OCI-M2 (cell line): ENCODE measurements around the gene RARA.
A peak's percentile ranks its signal among the peaks of the same experiment; 100 is the strongest.

Source experiments
- DNase-seq: peaks from one replicate; lab custom pipeline; 2025; ENCODE audit not compliant: unreplicated experiment; lab: John Stamatoyannopoulos, UW

Gene RARA

DNA sequence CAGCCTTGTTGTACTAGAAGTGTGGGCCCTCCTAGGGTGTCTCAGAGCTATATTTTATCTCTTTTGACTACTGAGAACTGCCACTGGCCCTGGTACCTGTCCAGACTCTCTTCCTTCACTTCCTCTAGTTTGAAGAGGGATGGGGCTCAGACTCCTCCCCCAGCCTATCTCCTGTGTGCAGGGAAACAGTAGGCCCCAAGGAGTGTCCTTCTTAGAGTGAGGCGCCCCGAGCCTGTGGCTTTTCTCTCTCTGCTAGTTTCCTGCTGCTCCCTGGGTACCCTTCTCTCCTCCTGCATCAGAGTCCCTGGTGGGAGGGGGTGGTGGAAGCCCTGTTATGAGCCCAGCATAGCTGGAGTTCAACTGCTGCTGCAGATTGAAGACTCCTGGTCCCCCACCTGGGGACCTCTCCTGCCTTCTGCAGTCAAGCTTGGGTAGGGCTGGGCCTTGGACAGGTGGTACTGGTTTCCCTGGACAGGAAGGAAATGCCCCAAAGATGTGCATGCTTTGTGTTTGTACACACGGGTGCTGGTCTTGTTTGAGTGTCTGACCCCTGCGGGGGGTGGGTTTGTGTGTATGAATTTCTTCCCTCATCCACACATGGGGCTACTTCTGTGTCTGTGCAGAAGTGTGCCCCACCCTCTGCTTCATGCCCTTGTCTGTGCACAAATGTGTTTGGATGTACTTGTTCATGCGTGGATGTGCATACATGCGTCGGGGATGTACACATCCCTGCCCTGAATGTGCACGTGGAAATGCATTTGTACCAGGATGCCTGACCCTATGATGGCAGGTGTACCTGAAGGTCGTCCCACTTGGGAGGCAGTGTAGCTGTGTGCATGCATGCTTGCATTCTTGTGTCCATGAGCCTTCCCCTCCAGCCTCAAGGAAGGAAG lies 6.9 kb downstream of the RARA start:
- DNase-seq: no peak

DNA sequence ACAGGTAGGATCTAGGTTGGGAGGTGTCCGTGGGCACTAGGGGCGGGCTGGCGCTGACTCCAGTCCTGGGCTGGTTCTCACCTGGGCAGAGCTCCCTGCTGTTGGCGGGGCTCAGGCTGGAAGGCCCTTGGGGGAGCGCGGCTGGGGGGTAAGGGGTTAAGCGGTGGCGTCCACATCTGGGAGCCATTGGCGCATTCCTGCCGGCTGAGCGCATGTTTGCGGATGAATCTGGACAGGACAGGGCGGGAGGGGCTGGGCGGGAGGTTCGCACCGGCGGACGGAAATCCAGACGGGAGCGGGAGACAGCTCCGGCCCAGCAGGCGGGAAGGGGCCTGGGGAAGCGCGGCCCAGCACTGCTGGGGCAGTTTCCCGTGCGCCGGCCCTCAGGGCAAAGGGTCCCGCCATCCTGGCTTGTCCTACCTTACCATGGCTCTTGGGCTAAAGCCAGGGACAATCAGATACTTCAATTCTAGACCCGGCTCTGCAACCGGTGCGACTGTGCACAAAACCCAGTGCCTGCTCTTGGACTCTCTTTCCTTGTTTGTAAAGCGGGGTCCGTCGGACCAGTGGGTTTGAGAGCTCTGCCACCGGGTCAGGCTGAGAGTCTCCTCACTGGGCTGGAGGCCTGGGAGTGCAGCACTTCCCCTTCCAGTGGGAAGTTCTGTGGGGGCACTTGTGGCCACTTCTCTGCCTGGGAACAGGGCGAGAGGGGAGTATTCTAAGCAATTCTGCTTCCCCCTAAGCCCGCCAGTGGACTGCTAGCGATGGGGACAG lies 7.8 kb downstream of the RARA start:
- DNase-seq: no peak

DNA sequence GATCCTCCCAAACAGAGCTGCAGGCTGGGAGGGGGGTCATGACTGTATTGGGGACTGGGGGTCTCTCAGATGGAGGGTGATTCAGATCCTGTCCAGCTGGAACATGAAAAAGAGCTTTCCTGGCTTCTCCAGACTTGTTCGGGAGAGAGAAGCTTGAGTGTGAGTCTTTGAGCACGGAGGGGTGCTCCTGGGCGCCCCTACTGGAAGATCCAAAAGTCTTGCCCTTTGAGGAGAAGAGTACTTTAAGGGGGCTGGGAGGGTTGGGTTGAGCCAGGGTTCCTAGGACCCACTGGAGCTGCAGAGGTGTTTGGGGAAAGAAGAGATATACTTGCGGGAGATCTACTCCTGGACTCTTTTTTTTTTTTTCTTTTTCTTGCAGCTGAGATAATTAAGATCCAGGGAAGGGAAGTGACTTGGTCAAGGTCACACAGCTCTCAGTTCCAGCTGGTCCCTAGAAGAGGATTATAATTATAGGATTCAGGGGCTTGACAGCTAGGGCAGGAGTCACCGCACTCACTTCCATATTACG lies 8.4 kb downstream of the RARA start:
- no peak for DNase-seq

DNA sequence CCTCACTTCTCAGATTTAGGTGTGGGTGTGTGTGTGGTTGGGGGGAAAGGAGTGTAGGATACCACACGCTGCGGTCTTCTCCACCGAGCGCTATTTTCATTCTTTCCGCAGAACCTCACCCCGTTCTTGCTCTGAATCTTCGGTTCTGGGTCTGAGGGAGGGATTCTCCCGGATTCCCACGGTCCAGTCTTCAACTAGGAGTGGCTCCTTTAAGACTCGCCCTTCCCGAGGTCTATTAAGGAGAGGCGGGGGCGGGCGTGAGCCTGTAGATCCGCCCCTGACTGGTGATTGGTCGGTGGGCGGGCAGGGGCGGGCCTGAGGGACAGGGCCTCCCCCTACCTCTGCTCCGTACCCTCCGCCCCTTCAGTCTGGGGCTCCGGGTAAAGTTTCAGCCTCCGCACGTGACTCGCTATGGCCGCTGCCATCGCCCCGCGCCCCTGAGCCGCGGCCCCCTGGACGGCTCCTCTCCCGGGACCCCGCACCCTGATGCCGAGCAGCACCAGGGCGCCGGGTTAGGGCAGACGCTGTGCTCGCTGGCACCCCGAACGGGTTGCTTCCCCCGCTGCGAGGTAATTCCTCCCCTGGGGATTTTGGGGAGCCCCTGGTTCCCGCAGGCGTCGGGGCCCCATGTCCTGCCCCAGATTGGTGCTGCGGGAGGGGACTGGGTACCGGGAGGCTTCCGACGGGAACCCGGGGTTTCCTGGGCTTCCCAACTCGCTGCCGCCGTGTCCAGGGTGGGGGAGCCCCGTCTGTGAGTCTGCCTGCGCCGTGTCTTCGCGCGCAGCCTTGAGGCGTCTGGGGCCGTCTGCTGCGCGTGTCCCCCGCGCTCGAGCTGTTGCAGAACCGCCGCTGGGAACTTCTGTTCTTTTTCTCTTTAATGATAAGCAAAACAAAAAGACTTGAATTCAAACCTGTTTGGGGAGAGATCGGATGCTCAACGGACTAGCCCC lies 9.2 kb downstream of the RARA start:
- DNase-seq: peak; percentile 67

DNA sequence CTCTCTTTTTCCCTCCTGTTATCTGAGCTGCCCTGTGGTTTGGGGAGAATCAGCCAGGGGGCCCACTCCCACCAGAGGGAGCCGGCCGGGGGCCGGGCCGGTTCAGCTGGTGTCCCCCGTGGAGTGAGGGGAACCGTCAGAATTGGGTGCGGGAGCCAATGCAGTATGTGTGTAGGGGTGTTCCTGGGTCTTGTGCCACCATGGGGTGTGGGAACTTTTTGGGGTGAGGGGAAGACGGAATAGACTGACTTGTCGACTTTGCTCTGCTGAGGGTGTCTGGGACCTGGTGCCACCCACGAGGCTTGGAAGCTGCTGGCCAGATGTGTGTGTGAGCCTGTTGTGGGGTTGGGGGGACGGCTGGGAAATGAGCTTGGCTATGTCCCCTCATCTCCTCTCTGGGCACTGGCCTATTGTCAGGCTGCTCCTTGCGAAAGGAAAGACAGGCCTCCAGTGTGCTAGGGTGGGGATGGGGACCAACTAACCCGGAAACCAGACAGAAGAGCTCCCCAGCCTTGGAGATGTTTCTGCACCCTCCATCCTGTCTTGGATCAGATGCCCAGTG lies 9.9 kb downstream of the RARA start:
- no peak for DNase-seq

DNA sequence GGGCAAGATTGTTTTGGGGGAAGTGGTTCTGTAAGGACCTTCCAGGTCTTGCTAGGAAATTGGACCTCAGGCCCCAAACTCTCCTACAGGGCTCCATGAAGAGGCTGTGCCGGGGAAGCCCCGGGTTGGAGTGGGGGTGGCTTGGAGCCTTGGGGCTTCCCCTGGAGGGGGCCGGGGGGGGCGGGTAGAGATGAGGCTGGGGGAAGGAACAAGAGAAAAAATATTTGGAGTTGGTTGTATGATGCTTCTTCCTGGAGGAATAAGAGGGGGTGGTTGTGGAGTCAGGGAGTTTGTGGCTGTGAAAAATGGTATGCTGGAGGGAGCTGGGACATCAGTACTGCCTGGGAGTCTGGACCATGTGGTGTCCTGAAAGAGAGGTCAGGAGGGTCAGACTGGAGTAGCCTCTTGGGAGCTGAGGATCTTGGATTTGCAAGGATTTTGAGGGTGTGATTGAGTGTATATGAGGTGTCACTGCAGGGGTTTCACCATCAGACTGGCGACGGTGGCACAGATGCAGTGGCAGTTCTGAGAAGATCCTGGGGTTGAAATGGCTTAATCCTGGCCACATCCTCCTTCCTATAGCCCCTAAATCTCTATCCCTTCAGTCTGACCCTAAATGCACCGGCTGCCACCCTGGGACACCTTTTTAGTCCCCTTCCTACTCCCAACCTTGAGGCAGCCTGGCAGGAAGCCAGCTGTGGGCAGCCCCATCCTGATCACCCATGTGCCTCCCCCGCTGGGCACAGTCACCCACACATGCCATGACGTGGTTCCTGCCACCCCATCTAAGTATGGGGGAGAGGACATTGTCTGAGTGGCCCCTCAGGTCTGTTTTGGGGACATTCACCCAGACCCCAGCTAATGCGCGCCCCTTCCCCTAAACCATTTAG lies 10.9 kb downstream of the RARA start:
- DNase-seq: no peak

DNA sequence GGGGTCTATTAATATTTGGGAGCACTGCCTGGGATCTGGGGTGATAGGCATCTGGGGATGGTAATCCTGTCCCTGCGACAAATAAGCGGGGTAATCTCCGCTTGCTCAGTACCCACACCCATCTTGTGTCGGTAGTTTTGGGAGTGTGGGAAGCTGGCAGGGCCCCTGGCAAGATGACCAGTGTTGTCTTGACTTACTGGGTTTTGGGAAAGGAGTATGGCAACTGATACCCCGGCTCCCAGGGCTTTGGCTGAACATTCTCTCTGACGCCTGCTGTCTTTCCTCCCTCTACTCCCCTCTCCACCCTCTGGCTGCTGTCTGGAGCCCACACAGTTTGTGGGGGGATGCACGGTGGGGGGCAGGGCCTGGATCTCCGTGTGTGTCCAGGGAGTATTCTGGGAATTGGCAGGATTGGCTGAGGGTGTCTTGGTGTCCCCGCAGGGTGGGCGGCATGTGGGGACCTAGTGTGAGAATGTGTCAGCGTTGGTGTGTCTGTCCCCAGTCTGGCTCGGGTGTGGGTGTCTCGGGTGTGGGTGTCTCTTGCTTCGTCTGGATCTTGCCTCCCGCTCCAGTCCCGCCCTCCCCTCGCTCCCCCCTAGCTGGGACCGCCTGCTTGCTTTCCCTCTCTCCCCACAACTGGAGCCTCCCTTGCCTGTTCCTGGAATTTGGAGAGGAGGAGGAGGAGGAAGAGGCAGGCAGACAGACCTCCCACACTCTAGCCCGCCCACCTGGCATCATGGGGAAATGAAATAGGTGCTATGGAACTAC lies 12.0 kb downstream of the RARA start:
- no peak for DNase-seq

DNA sequence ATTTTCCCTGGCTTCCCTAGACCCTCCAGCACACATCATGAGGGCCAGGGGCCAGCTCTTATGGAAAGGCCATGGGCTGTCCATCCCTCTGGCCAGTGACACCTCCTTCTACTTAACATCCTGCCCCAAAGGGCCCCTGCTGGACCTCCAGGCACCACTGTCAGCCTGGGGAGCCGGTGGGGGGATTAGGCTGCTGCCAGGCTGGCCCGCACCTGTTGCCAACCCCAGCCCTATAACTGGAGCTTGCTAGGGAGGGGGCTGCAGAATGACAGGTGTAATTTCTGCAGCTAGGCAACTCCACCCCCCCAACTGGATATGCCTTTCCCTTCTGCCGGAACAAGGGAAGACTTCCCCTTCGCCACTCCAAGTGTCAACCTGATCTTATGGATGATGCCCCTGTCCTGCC lies 12.5 kb downstream of the RARA start:
- DNase-seq: no peak

DNA sequence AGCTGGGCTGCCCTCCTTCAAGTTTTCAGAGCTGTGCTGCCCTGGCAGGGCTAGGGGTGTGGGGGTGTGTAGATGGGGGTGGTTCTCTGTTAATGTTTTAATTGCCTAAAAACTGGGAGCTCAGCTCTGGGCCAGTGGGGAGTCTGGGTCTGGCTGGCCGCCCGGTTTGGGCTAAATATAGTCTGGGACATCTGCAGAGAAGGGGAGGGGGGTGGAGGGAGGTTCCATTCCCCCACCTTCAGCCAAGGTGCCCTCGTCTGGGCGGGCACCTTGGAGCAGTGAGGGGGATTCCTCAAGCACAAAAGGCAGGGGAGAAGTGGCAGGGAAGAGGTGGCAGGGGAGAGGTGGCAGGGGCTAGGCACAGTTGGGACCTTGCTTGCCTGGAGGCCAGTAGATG lies 13.0 kb downstream of the RARA start:
- DNase-seq: no peak

DNA sequence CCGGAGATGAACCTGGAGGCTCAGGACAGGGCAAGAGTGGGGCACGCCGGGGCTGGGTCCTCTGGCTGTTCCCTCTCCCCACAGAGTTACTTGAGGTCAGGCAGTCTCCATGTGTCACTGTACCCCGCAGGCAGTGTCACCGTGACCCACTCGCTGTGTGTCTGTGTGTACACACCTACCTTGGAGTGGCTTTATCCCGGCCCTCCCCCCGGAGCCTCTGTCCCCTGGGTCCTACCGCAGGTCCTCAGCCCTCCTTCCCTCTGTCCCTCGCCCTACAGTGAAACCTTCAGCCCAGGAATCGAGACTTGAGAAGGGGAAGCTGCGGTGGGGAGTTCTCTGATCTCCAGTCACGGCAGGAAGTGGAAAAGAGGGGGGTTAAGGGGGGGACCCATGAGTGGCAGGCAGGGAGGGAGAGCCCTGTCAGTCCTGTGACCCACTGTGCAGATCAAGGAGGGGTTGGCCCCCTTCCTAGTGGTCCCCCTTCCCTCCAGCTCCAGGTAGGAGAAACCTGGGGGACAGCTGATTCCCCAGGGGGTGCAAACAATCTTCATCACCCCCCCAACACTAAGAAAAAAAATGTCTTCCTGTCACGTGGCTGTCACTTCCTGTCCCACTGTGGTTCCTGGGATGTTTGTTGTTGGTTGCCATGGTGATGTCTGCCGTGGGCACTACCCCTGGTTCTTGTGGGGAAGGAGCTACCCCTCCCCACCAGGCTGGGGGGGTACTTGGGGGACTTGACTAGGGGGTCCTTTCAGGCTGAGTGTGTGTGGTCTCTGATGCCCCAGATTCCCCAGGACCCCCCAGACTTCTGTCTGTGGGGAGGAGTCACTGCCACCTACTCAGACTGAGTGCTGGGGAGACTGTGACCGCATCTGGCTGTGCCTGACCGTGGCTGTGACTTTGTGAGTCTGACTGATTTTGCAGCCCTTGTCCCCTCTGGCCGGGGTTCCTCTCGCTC lies 13.7 kb downstream of the RARA start:
- no peak for DNase-seq

DNA sequence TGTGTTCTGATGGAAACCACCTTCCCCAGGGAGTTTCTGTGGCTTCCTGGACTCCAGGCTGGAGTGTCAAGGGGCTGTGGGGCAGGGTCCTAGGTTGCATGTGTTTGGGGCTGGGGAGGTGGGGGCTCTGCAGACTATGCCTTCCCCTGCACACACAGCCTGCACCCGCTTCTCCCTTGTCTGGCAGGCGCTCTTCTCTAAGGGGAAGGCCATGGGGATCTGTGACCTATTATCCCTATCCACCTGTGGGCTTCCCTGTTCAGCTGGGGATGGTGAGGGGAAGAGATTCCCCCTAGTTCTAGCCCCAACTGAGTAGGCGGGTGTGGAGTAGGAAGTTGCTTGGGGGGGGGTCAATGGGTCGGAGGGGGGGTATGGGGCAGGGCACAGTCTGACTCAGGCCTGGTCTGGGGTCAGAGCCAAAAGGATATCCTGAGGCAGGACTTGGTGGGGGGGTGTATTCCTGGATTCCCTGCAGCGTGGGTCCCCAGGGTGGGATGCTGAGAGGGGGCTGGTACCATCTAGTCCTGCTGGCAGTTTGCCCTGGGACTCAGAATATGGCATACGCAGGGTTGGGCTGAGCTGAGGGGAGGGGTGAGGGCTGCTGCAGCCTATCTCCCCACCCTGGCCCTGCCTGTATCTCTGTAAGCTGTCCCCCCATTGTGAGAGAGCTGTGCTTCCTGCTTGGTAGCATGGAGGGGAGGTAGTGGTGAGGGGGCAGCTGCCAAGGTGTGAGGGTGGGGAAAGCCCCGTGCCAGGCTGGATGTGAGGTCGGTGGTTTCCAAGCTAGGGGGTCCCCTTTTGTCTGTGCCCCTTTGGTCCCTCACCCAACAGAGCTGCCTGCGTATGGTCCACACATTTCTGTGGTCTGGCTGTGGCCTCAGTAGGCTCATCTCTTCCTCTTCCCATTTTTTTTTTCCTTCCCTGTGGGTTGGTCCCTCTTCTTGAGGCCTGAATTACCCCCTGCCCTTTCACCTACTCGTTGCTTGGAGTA lies 14.7 kb downstream of the RARA start:
- DNase-seq: no peak

DNA sequence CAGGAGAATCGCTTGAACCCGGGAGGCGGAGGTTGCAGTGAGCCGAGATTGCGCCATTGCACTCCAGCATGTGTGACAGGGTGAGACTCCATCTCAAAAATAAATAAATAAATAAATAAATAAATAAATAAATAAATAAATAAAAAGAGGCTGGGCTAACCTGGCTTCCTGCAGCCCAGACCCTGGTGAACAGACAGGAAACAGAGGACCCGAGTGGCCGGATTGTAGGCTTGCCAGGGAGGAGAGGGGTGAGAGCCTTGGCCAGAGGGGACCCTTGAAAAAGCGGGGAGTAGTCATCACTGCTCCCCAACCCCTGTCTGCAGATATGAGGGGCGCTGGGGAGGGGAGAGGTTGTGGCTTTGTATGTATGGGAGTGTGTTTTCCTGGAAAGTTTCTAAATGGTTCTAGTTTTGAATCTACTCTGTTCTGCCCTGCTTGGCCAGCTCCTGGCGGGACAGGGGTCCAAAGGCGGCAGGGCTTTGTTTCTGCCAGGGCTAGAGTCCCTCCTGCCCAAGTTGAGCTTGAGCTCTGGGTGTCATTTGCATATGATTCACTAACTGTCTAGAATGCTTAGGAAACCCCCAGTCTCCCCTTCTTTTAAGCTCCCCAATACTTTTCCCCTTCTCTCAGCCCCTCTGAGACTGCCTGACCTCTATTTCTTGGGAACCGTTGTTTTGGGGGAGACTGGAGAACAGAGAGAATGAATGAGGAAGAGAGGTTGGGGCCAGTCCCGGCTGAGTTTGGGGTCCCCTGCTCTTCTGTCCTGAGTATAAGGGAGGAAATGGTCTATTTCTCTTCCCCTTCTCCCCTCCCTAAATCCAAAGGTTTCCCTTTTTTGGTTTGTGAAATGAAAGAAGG lies 16.4 kb downstream of the RARA start:
- DNase-seq: no peak

DNA sequence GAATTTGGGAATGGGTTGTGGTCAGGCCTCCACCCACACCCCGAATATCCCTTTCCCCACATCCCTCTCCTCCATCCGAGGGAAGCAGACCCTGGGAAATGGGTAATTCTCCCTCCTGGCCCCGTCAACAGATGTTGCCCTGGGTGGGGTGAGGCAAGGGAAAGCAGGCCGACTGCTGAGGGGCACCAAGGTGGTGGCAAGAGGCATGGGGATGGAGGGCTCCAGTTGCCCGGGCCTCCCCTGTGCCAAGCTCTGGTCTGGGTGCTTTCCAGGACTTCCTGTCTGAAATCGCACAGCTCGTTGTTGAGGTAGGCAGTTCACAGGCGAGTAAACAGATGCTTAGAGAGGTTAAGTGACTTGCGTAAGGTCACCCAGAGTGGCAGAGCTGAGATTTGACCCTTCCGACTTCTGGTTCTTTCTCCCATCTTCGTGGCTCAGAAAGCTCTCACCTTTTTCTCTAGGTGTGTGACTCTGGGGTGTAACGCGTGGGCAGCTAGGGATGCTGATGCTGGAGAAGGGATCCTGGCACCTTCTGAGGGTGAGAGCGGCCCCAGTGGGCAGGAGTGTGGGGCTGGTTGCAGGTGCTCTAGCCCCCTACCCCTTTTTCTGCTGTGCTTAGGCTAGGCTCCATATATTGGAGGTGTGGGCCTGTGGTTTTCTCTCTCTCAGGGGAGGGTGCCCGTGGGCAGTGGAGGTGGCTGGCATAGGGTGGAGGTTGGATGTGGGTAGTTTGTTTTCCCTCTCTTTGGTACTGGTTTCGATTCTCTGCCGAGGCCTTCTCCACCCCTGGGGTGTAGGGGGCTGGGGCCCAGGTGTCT lies 17.2 kb downstream of the RARA start:
- DNase-seq: no peak

DNA sequence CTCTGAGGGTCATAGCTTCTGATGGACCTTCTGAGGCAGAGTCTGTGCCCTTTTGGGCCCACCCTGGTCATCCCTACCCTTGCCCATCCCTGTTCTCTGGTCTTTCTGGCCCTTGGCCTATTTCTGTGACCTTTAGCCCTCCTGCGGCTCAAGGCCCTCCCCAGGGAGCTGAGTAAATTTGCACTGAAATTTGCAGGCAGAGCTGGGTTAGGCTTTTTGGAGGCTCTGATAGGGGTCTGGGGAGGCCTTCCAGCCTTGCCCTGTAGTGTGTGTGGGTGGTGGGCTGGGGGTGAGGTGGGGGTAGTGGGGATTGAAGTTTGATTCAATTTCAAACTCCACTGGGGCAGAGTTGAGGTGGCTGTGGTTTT lies 17.8 kb downstream of the RARA start:
- DNase-seq: no peak

DNA sequence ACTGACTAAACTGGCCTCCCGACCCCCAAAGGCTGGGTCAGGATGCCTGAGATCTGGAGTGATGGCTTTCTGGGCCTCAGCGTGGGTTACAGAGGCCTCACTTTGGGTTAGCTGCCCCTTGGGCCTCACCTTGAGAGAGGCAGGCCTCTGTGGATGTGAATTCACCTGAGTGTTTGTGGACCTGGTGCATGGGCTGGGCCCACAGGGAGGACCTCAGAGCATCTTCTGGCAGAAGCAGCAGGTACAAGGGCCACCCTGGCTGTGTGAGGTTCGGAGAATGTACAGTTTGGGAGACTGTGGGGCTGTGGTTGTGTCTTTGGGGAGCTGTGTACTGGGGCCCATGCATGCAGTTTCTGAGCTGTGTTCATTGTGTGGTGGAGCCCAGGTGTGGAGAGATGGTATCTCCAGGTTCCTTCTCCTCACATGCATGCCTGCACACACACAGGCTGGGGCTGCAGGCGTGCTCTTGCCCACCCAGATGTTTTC lies 18.3 kb downstream of the RARA start:
- no peak for DNase-seq
